Panc1 (cell line): Measurements from ENCODE around the gene FRMPD2. TPM values are rescaled to one million over a fixed set of nuclear protein-coding genes. Genes with fewer than 3 reads are reported as not detected.

Source experiments
- ATAC-seq: fragments of 200-7000 bp; cut with Tn5 transposase; 2 replicates; pipeline ENCODE4 v1.9.1; 2020; ENCODE audit warnings: mild to moderate bottlenecking, moderate library complexity
- BruUV-seq: library from RNA; stranded (reverse); fragments of 400-500 nt; replicated peaks from 2 replicates; lab custom pipeline; 2021; lab: Mats Ljungman, UMichigan
- CTCF ChIA-PET: fragments of 300-600 bp; sonication (Branson Sonifier 250); formaldehyde crosslinking; loops from one replicate; lab custom pipeline; 2022; ENCODE audit warnings: antibody characterized with exemption; lab: Charles Lee
- POLR2A ChIA-PET: fragments of 300-600 bp; sonication (Branson Sonifier 250); formaldehyde crosslinking; loops from one replicate; lab custom pipeline; 2022; ENCODE audit warnings: antibody characterized with exemption; lab: Charles Lee
- DNase-seq: peaks from one replicate; pipeline ENCODE4 v3.0.0-alpha.2; 2010; ENCODE audit warnings: low read depth, low spot score
- H3K27ac ChIP-seq: 2 replicates; pipeline ENCODE4 v1.5.1; 2011; ENCODE audit warnings: mild to moderate bottlenecking, low read length, inconsistent platforms
- H3K27me3 ChIP-seq: fragments of 200-500 bp; sonication (Bioruptor generic); 2 replicates; pipeline ENCODE4 v1.6.0; 2014; ENCODE audit warnings: low read length, inconsistent platforms; ENCODE audit not compliant: control insufficient read depth, insufficient read depth
- H3K36me3 ChIP-seq: fragments of 200-500 bp; sonication (Bioruptor generic); 2 replicates; pipeline ENCODE4 v1.5.1; 2014; ENCODE audit warnings: inconsistent platforms, mild to moderate bottlenecking, low read length, moderate library complexity; ENCODE audit not compliant: control insufficient read depth, insufficient read depth
- H3K4me1 ChIP-seq: 2 replicates; pipeline ENCODE4 v1.5.1; 2011; ENCODE audit warnings: inconsistent platforms, mild to moderate bottlenecking, low read length, moderate library complexity; ENCODE audit not compliant: control insufficient read depth, insufficient read depth
- H3K4me3 ChIP-seq, 2 experiments: 2 replicates each; pipeline ENCODE4 v1.5.1; 2011 to 2012; ENCODE audit warnings: low read depth in 2 of 2, low read length in 2 of 2, mild to moderate bottlenecking in 2 of 2, inconsistent platforms in 1 of 2, moderate library complexity in 1 of 2
- H3K9me3 ChIP-seq: fragments of 200-500 bp; sonication (Bioruptor generic); 2 replicates; pipeline ENCODE4 v1.5.1; 2014; ENCODE audit warnings: low read depth, mild to moderate bottlenecking, inconsistent platforms, low read length, moderate library complexity; ENCODE audit not compliant: control insufficient read depth, insufficient read depth
- POLR2AphosphoS5 ChIP-seq: IDR thresholded peaks from 2 replicates; pipeline ENCODE4 v1.6.1; 2012; ENCODE audit warnings: mild to moderate bottlenecking, low read depth, low read length, moderate library complexity
- SIN3A ChIP-seq: IDR thresholded peaks from 2 replicates; pipeline ENCODE4 v1.6.1; 2012; ENCODE audit warnings: low read depth, mild to moderate bottlenecking, low read length, moderate library complexity, borderline replicate concordance; ENCODE audit not compliant: insufficient read depth
- TCF7L2 ChIP-seq: IDR thresholded peaks from 2 replicates; pipeline ENCODE4 v1.6.1; 2011; ENCODE audit warnings: mild to moderate bottlenecking, low read depth, low read length, inconsistent platforms
- in situ Hi-C: cut with HindIII; loops from 2 replicates; pipeline ENCODE4 v1.10.0; 2016; ENCODE audit warnings: low sequenced_read_pairs, low pct_unique_long_range_greater_than_20kb
- intact Hi-C: fragments of 100-400 bp; cut with micrococcal nuclease; formaldehyde crosslinking; loops from one replicate; pipeline ENCODE4 v1.10.0; 2022; ENCODE audit not compliant: unreplicated experiment
- total RNA-seq: library from RNA; stranded (reverse); gene quantifications from one replicate; pipeline ENCODE4 v1.2.1, GENCODE V29; 2021; ENCODE audit not compliant: unreplicated experiment
- TF ChIP-seq, protein P1 (sequence below): fragments of 450-650 bp; IDR thresholded peaks from 2 replicates; pipeline ENCODE4 v1.5.1; 2017; ENCODE audit warnings: mild to moderate bottlenecking
- TF ChIP-seq, protein P2 (sequence below), 2 experiments: IDR thresholded peaks; 2 replicates each; pipeline ENCODE4 v1.6.1; 2011 to 2012; ENCODE audit warnings: low read depth in 2 of 2, control low read depth in 1 of 2, low read length in 1 of 2, mild to moderate bottlenecking in 1 of 2, moderate library complexity in 1 of 2; ENCODE audit not compliant: insufficient read depth in 1 of 2

The FRMPD2 gene
- total RNA-seq, 1 experiment from 2014 or later, result not detected

DNA sequence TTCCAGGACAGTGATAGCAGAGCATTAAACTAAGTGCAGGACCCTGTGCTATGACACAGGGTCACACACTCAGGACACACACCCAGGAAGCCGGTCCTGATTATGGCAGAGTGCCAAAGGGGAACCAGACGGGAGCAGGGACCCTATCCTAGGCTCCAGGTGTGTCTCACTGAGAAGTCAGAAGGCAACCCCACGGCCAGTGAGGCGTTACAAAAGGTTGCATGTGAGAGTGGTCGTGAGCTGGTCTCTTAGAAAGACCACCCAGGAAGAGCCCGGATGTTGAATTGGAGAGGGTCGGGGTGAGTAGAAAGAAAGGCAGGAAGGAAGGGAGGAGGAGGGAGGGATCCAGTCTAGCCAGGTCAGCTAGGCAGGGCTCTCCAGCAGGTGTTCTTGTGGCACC, 31.0 kb downstream of the FRMPD2 start:
- Histone ChIP-seq H3K4me3 (no peak overlapping the region), H3K27ac (no peak overlapping the region), H3K9me3 (no peaks in the 10 kb centered on the region), H3K4me1 (no peaks in the 10 kb centered on the region), H3K36me3 (no peaks in the 10 kb centered on the region), H3K27me3 (peaks cover 8% of the 10 kb centered on the region; the same call in 1 of the 2 replicates)
- no TSS peak for BruUV-seq
- intact Hi-C loops, result no loop called here
- no peak for DNase-seq
- no peak for ATAC-seq
- in situ Hi-C loops, result no loop called here
- TF ChIP-seq SIN3A, result no peak
- TF ChIP-seq, protein P1, sequence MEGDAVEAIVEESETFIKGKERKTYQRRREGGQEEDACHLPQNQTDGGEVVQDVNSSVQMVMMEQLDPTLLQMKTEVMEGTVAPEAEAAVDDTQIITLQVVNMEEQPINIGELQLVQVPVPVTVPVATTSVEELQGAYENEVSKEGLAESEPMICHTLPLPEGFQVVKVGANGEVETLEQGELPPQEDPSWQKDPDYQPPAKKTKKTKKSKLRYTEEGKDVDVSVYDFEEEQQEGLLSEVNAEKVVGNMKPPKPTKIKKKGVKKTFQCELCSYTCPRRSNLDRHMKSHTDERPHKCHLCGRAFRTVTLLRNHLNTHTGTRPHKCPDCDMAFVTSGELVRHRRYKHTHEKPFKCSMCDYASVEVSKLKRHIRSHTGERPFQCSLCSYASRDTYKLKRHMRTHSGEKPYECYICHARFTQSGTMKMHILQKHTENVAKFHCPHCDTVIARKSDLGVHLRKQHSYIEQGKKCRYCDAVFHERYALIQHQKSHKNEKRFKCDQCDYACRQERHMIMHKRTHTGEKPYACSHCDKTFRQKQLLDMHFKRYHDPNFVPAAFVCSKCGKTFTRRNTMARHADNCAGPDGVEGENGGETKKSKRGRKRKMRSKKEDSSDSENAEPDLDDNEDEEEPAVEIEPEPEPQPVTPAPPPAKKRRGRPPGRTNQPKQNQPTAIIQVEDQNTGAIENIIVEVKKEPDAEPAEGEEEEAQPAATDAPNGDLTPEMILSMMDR, result no peak
- no peak for TF ChIP-seq POLR2AphosphoS5
- TF ChIP-seq, protein P2, sequence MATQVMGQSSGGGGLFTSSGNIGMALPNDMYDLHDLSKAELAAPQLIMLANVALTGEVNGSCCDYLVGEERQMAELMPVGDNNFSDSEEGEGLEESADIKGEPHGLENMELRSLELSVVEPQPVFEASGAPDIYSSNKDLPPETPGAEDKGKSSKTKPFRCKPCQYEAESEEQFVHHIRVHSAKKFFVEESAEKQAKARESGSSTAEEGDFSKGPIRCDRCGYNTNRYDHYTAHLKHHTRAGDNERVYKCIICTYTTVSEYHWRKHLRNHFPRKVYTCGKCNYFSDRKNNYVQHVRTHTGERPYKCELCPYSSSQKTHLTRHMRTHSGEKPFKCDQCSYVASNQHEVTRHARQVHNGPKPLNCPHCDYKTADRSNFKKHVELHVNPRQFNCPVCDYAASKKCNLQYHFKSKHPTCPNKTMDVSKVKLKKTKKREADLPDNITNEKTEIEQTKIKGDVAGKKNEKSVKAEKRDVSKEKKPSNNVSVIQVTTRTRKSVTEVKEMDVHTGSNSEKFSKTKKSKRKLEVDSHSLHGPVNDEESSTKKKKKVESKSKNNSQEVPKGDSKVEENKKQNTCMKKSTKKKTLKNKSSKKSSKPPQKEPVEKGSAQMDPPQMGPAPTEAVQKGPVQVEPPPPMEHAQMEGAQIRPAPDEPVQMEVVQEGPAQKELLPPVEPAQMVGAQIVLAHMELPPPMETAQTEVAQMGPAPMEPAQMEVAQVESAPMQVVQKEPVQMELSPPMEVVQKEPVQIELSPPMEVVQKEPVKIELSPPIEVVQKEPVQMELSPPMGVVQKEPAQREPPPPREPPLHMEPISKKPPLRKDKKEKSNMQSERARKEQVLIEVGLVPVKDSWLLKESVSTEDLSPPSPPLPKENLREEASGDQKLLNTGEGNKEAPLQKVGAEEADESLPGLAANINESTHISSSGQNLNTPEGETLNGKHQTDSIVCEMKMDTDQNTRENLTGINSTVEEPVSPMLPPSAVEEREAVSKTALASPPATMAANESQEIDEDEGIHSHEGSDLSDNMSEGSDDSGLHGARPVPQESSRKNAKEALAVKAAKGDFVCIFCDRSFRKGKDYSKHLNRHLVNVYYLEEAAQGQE (IDR thresholded peaks at IDR 0.05; ENCODE audit: insufficient read depth in 1 of 2, low read depth in 2 of 2, low read length in 1 of 2), result no peak
- TF ChIP-seq TCF7L2, result no peak
- ChIA-PET POLR2A (no interaction called here), CTCF (no interaction called here)

DNA sequence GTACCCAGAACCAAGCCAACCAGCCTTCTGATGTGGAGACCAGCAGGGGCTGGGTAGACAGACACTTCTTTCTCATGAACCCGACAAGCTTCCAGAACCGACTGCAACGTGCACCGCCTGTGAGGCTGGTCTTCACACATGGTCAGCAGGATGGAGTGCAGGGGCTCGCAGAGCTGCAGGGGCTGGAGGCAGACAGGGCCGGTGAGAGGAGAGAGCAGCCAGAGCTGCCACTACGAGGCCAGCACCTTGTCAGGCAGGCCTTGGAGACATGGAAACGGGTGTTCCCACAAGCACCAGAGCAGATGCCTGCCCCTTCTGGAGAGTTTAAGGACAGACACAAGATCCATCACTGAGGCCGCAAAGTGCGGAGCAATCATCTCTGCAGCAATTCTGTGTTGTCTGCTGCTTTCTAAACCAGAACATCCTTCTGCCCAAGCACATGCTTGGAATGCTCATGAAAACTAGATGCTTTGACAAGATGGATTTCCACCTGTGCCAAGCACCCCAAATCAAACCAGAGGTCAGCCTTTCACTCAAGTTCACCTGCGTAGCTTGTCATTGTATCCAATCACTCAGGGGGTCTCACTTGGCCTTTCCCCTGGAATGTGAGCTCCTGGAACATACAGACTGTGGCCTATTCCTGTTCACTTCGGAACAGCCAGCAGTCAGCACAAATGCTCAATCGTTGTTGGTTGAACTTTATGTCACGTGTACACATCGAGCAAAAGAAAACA, 32.2 kb downstream of the FRMPD2 start:
- Histone ChIP-seq H3K36me3 (no peaks in the 10 kb centered on the region), H3K27me3 (0 out of 2 replicates have a peak, but pooled peaks cover 6% of the 10 kb centered on the region), H3K27ac (no peak overlapping the region), H3K4me3 (no peak overlapping the region), H3K4me1 (no peaks in the 10 kb centered on the region), H3K9me3 (no peaks in the 10 kb centered on the region)
- no TSS peak for BruUV-seq
- intact Hi-C loops, result no loop called here
- TF ChIP-seq POLR2AphosphoS5 (no peak), TCF7L2 (no peak), SIN3A (no peak)
- TF ChIP-seq, protein P1, result no peak
- TF ChIP-seq, protein P2 (IDR thresholded peaks at IDR 0.05; ENCODE audit: insufficient read depth in 1 of 2, low read depth in 2 of 2, low read length in 1 of 2), result no peak
- DNase-seq (no peak), ATAC-seq (no peak)
- POLR2A ChIA-PET, result no interaction called here
- CTCF ChIA-PET, result no interaction called here
- in situ Hi-C loops, result no loop called here
